Pons (tissue), 1 donor: ENCODE data around the gene SNAPC1.
"Not testable (repeated sequence)": the region's sequence is repeated elsewhere in the genome, so short reads cannot be mapped to it uniquely, and the experiment has no call there.

Experiments used
- DNase-seq: peaks from one replicate; pipeline ENCODE4 v3.0.0-alpha.2; 2016; ENCODE audit warnings: low spot score

Gene SNAPC1

DNA sequence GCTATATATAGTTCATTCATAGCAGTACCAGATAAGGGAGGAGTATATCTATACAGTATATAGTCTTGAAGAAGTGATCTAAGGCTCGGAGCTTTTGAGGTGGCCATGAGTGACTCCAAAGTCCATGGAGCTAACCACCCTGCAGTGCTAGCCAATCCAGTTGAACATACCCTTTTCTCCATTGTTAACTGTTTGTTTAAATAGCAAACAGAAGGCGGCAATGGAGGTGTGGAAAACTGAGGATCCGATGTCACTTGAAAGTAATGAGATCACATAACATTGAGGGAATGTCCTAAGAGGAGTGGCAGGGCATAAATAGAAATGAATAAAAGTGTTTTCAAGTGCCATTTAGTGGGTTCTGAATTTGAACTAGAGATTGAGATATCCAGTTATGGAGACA is 12.4 kb upstream of the SNAPC1 start:
- no peak for DNase-seq

DNA sequence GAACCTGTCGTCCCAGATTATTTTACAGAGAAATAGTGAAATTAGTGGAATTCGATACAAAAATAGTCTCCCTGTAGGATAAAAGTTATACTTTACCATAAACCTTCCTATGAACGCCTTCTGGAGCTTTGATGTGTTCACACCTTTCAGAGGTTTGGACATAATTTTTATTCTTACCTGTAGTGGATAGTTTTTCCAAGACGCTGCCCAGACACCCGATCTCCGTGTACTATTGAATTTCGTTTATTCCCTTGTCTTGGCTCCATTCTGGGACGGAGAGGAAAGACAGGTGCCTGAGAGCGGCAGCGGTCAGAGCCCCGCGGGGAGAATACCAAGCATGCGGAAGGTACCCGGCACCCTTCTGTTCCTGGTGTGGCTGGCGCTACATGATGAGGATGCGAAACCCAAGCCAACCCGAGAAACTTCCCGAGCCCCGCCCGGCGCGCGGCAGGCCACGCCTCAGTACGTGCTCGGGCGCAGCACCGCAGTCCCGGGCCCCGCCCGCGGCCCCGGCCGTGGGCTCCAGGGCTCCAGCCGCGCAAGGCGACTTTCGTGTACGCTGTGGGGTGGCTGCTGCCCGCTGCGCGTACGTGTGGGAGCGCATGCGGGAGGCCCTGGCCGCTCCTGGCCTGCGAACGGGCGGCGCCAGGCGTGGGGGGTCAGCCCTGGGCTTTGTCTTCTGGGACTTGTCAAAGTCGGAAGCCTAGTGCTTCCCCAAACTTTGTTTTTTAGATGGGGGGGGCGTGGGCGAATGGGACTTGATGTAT is 11.3 kb upstream of the SNAPC1 start:
- peak; percentile 76 for DNase-seq

DNA sequence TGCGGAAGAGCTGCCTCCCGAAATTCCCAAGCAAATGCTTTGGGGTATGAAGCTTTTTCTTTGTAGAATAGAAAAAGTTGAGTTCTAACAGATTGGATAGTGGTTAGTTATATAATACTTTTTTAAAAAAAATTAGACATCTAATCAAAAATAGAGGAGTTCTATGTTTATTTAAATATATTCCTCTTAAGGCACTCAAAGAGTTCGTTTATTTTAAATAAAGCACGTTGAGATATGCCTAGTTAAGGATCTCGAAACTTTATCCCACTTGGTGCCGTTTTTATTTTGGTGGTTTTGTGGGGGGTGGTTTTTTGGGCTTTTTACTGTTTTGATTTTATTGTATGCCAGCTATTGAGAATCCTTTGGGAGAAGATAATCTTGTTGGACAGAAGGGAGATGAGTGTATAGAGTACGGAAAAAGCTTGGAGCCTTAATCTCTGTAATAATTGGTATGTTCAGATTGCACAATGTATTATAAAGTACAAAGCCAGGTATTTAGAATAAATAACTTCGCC is 10.7 kb upstream of the SNAPC1 start:
- no peak for DNase-seq

DNA sequence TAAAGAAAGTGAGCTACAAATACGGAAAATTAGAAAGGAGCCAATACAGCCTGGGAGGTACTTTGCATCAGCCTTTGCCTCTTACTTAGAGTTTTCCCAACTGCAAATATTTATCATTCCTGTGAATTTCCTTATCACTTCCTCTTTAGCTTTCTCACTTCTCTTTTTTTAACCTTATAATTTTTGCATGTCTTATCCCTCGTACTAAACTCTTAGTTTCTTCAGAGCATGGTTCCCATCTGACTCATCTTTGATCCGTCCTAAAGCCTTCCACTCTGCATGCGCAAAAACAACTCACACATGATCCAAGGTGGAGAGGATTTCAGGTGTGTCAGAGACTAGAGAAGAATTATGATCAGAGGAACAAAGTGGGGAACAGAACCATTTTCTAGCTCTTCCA is 9.6 kb upstream of the SNAPC1 start:
- peak; percentile 49 for DNase-seq

DNA sequence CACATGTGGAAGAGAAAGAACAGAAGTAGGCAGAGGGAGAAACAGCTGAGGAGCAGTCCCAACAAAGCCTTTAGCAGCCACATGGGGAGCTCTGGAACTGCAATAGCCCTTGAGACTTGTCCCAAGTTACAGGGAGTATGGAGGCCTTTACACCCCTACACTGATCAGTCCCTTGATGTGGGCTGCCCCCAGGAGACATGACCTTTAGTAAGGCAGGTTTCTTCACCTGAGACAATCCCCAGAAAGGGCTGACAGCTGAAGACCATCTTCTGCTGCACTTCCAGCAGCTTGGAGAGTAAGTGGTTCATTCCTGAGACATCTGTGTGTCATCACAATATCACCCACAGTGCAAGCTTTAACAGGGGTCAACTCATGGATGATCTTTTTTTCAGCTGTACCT is 8.6 kb upstream of the SNAPC1 start:
- no peak for DNase-seq

DNA sequence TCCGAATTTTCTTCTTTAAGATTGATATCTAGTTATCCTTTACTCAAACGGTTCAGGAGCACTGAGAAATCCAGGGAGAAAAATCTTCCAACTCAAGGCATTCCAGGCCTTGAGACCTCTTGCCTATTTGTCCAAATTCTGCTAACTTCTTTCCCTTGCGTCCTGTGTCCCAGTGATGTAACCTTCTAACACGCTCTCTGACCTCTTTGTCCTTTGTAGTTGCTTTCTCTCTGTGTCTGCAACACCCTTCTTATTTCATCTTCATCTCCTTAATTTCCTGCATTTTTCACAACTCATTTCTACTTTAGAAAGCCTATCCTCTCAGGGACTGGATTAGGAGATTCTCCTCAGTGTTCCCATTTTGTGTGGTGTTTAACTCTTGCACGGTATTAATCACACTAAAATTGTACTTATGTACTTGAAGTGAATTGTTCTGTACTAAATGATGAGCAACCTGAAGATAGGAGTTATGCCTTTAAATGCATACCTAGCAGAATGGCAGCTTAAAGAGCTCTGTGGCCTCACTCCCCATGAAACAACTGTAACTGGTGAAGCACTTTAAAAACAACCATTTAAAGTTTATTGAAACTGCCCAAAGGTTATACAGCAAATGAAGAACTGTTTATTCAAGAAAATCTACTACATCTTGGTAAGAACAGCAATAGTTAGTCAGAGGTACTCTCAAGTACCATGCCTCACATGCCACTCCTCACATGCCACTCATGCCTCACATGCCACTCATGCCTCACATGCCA is 7.4 kb upstream of the SNAPC1 start:
- DNase-seq = no peak

DNA sequence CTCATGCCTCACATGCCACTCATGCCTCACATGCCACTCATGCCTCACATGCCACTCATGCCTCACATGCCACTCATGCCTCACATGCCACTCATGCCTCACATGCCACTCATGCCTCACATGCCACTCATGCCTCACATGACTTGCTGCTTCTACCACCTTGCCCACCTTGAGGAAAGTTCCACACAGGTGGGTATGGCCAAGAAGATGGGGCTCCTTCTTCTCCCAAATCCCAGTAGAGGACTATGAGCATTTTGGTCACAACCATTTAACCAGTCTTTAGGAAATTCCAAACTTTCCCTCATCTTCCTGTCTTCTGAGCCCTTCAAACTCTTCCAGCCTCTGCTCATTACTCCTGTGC is 6.9 kb upstream of the SNAPC1 start:
- not testable (repeated sequence) for DNase-seq

DNA sequence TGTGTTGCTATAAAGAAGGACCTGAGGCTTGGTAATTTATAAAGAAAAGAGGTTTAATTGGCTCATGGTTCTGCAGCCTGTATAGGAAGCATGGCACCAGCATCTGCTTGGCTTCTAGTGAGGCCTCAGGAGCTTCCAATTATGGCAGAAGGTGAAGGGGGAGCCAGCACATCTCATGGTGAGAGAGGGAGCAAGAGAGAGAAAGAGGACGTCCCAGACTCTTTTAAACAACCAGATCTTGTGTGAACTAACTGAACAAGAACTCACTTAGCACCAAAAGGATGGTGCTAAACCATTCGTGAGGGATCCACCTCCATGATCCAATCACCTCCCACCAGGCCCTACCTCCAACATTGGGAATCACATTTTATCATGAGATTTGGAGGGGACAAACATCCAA is 6.1 kb upstream of the SNAPC1 start:
- no peak for DNase-seq

DNA sequence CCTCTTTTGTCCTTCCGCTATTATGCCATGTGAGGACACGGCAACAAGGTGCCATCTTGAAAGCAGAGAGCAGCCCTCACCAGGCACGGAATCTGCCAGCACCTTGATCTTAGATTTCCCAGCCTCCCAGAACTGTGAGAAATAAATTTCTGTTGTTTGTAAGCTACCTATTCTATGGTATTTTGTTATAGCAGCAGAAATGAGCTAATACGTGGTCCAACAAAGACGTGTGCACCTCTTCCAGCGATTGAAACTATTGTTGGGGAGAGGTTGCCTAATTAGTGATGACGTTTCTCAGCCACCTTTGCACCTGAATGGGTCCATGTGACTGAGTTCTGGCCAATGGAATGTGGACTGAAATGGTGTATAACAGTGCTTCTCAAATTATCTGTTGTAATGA is 2.3 kb upstream of the SNAPC1 start:
- no peak for DNase-seq

DNA sequence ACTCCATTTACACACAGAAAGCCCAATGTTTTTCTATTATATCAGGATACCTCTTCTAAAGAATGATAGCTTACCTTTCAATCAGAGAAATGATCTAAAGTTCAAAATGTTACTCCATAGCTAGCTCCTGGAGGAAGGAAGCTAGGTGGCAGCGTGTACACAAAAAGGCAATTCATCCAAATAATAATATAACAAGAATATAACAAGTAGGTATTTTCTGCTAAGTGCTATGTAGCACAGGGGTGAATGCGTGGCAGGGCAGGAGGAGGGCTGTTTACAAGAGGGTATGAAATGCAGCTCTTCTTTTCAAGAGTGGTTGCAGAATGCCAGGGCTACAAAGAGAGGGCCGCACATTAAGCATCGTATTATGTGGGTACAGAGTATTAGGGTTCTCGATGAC is 663 bp upstream of the SNAPC1 start:
- DNase-seq = no peak

DNA sequence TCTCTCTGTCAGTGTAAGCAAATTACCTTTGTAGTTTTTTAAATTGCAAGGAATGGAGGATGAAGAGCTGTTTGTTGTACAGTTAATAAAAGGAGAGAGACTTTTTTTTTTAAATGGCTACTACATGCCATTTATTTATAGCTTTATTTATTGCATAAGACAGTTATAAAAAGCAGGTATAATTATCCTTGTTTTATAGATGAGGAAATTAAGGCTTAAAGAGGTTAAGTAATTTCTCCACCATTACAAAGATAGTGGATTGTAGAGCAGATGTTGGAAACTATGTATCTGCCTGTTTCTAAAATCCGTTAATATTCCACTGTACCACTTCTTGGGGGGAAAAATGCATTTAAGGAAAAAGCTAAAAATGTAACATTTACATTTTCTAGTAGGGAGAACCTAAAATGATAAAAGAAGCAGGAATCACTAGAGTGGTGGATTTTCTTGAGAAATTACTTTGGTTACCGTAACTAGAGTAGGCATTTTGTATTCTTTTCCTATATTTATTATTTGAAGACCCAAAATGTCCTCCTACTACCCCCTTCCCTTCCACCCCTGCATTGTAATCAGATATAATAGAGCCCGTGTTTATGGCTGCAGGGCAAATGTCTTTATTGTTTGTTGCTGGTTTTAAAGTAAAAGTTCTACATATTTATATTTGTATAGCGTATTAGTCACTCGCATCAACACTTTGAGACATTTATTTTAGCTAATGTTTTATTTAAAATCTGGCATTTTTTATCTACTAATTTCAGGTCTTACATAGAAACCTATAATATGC is 2.3 kb downstream of the SNAPC1 start:
- no peak for DNase-seq

DNA sequence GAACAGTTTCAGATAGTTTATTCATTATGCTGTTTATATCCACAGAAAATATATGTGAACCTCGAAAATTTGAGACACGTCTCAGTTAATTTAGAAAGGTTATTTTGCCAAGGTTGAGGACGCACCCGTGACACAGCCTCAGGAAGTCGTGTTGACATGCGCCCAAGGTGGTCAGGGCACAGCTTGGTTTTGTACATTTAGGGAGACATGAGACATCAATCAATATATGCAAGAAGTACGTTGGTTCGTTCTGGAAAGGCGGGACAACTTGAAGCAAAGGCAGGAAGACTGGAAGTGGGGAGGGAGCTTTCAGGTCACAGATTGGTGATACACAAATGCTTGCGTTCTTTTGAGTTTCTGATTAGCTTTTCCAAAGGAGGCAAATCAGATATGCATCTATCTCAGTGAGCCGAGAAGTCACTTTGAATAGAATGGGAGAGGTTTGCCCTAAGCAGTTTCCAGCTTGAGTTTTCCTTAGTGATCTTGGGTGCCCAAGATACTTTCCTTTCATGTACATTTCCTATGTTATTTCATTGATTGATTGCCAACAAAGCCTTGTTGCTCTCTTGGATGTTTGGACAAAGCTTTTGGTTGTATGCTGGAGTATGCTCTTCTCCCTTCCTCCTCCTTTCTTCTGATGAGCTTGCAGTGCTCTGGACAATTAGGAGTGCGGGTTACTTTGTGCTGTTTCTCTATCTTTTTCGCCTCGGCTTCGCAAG is 3.2 kb downstream of the SNAPC1 start:
- DNase-seq = no peak

DNA sequence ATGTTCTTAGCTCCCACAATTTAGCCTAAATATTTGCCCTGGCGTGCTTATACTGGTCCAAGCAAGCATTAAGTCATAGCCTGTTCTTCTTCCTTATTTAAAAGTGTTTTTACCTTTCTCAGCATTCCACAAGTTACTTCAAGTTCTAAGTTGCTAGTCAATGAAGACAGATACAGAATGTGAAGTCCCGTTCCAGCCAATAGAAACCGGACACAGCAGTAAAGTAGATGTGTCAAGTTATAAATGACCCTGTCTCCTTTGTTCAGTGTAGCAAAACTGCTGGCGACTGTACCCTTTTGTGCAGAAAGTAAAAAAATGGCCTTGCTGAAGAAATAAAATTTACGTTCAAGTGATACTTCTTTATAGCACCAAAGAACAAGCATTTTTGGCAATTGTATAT is 3.9 kb downstream of the SNAPC1 start:
- DNase-seq = no peak

DNA sequence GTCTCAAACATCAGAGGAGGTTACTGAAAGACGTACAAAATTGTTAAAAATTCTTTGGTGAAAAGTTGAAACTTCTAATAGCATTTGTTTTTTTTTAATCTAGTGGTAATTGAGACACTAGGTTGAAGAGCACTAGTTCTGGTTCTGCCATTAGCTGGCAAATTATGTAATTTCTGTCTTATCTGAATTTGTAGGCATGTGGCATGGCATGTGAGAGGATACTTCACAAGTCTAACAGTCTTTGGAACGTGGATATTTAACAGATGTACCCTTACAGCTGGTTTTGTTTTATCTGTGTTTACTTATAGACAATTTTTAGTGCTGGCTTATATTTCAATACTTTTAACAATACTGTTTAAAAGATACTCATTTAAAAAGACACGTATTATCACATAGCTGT is 6.0 kb downstream of the SNAPC1 start:
- no peak for DNase-seq

DNA sequence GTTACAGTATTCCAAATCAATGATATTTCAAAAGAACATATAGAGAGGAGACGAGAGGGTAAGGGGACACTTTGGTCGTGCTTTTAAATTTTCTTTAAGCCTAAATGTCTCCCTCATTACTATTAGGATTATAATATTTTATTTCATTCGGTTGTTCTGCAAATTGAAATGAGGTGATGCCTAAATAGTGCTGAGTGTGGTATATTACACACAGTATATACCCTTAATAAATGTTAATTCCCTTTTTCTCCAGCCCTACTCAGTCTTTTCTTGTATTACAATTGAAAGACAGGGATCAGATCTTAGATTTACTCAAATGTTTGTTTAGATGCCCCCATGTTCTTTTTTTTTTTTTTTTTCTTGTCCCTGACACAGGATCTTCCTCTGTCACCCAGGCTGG is 7.7 kb downstream of the SNAPC1 start:
- DNase-seq = no peak

DNA sequence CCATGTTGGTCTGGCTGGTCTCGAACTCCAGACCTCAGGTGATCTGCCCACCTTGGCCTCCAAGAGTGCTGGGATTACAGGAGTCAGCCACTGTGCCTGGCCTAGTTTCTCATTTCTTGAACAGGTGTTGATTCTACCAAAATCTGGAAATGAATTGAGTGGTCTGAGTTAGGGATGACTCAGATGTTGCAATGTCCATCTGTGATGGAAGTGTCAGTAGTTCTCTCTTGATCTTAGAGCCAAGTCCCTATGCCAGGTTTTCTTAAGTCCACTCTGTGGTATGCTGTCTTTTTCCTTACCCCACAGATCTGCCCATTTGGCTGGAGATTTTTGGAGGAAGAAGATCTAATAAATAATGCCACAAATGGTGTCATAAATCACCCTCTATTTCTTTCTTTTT is 12.6 kb downstream of the SNAPC1 start:
- no peak for DNase-seq

DNA sequence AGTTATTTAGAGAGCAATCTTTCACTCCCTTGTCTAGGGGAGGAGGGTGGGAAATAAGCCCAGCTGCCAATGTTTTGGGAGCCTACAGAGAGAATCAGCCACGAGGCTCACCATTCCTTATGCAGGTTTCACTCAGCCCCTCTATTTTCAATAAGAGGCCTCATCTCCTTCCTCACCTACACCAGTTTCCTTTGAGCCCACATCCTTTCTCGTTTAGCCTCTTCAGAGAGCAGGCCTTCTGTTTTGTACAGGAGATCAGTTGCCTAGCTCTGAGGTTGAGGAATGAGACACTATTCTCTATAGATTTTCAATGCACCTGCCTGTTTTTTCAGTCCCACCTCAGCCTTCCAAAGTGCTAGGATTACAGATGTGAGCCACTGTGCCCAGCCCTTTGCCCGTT is 17.9 kb downstream of the SNAPC1 start:
- no peak for DNase-seq

DNA sequence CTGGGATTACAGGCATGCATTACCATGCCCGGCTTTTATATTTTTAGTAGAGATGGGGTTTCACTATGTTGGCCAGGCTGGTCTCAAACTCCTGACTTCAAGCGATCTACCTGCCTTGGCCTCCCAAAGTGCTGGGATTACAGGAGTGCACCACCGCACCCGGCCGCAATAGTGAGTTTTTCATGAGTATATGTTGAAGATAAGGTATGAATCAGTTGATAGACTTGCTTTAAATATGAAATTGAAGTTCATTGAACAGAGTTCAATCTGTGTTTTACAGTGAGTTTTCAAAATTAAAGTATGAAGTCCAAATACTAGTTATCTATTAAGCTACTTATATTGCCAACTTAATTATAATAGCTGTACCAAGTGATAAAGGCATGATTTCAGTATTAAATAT is 35.1 kb downstream of the SNAPC1 start:
- DNase-seq = no peak

DNA sequence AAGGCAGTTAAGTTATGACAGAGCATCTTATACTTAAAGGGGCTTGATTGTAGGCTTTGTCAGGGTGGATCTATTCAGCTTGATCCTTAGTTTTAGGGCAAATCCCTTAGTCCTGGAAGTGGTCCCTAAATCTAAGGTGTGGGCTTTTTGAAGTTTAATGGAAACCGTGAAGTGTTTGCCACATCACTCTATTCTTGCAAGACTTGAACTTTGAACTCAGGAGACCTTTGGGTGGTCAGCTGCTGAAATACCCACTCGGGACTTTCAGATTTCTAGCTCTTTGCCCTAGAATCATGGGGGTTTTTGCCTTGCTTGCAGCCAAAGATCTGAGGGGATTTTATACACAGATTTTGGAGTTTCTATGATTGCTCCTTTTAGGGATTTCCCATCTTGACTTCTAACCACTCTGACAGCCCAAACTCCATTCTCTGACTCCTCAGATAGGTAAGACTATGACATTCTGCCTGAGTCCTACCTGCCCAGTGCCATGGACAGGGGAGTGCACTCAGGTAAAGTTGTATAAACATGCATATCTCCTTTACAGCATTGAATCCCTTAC is 39.9 kb downstream of the SNAPC1 start:
- no peak for DNase-seq

DNA sequence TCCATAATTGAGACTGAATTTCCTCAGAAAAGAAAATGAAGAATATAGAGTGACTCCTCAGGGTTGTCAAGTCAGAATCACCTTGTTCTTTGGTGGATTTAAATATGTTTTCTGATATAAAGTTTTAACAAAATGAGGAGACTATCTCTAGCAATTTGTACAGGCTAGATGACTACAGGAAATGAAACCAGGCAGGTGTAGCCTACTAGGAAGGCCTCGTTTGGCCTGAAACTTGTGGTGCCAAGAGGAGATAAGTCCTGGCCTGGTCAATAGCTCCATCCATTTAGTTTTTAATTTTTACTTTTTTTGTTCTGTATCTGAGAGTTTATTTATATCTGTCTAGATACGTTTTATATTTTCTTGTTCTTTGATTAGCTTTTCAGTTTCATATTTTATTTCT is 41.5 kb downstream of the SNAPC1 start:
- no peak for DNase-seq

DNA sequence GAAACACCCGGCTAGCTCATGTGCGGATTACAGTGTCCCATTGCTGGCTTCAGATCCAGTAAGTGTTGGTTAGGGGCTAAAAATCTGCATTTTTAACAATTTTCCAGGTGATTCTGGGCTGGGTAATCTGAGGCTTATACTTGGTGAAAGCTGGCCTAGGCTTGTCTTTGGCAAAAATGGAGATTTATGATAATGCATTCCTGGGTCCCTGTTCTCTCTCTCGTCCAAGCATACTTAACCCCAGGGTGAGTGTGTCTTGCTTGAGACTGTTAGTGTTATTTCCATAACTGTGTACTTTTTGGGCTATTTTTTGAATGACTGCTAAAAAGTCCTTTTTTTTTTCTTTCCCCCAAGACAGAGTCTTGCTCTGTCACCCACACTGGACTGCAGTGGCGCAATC is 43.2 kb downstream of the SNAPC1 start:
- DNase-seq = no peak

DNA sequence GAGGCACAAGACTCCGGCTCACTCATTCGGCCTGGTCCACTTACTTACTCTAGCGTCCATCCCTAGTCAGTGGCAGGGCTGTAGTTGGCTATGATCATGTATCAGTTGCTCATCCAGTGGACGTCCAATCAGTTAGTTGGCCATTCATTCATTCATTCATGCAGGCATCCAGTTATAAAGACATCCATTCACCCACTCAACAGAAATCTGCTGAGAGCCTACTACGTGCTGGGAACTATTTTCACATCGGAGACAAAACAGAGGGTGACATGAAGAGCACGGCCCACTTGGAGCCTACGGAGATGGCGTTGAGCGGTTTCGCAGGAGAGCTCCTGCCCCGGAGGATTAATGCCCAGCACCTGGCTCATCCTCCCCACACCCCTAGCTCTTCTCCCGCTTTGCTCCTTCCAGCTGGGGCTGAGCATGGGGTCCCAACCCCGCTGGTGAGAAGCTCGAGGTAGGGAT is 49.7 kb downstream of the SNAPC1 start:
- no peak for DNase-seq
